NCI-H1930 (cell line): ENCODE measurements around the gene SH2B2.

Experiments
- DNase-seq, 2 experiments: peaks; one replicate each; lab custom pipeline; 2025; lab: John Stamatoyannopoulos, UW

The SH2B2 gene

DNA sequence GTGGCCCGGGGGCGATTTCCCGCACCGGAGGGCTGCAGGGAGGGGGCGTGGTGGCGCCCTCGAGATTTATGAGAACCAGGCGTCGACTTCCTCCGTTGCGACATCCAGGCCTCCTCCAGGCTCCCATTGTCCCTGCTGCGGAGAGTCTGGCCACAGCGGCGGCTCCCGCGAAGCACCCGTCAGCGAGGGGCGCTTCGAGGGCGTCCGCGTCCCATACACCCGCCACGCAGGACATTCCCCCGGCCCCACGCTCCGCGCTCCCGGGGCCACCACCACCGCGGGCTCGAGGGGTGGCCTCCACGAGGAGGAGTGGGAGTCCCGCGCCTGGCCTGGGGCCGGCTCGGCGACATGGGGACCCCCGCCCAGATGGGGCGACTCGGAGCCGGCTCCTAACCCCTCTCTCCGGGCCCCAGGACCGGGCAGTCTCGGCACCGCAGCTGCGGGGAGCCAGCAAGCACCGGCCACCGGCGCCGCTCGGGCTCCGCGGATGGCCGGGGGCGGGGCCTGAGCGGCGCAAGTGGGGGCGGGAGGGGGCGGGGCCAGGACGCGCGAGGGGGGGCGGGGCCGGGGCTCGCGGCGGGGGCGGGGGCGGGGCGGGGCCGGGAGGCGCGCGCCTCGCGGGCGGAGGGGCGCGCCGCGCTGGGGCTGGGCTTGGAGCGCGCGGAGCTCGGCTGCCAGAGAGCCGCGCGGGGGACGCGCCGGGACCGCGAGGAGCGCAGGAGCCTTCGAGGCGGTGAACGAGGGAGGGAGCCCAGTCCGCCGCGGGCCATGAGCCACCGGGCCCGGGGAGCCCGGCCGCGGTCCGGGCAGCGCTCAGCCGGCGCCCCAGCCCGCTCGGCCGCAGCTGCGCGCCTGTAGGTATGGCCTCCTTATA is at the start of gene SH2B2:
SH2B2 (plus strand) TSS at position 632 of the 874 bp plus-strand sequence. CDS start 13,683 bp downstream, outside the sequence.
- DNase-seq = peak; percentile 45 to 74

DNA sequence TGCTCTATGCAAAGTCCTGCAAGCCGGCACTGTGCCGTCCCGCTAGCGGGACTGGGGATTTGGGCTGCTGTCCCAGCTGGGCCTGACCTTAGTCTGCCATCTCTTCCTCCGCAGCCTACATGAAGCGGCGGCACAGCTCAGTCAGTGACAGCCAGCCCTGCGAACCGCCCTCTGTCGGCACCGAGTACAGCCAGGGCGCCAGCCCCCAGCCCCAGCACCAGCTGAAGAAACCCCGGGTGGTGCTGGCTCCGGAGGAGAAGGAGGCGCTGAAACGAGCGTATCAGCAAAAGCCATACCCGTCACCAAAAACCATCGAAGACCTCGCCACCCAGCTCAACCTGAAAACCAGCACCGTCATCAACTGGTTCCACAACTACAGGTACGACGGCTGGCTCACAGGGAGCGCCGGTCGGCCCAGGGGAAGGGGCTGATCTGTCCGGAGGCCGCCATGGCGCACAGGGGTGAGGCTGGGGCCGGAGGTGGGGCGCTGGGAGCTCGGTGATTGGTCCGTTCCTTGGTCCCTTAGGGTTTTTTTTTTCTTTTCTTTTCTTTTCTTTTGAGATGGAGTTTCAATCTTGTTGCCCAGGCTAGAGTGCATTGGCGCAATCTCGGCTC is 47.4 kb upstream of the SH2B2 start:
- no peak for DNase-seq

DNA sequence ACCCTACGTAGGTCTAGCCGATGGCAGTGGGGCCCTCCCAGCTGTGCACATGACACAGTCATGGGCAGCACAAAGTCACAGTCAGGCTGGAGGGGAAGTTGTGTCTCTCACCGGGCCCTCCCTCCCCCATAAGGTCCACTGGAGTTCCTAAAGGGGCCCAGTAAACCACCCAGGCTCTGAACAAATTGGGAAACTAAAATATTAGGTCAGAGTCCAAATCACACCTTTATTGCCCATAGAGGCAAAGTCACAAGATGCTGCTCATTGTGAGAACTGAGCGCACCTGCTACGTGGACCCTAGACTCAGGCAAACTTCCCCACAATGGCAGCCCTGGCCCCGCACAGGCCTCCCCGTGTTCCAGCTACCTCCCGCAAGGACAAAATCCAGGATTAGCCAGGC is 45.2 kb upstream of the SH2B2 start:
- DNase-seq = no peak

DNA sequence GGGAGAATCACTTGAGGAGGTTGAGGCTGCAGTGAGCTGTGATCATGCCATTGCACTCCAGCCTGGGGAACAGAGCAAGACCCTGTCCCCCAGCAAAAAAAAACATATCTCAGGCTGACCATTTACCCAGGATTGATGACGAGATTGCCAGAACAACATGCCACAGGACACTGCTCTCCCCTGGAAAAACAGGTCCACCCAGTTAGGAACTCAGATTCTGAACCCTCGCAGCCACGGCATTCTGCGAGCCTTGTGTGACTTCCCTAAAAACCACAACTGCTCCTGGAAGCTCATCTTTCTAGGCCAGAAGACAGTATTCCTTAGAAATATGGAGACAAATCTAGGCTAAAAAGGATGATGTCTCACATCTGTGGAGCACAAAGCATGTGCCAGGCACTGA is 42.1 kb upstream of the SH2B2 start:
- no peak for DNase-seq

DNA sequence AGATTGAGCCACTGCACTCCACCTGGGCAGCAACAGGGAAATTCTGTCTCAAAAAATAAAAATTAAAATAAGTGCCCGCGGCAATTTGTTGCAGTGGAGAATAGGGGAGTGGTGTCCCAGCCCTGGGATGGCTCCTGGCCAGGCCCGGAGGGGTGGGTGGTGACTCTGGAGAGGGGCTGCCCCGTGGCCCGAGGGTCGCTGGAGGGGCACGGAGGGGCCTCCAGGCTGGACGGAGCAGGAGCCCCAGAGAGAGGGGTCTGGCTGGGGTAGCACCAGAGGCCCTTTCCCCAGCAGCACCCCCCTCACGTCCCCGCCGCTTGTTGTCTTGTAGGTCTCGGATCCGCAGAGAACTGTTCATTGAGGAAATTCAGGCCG is 38.6 kb upstream of the SH2B2 start:
- no peak for DNase-seq

DNA sequence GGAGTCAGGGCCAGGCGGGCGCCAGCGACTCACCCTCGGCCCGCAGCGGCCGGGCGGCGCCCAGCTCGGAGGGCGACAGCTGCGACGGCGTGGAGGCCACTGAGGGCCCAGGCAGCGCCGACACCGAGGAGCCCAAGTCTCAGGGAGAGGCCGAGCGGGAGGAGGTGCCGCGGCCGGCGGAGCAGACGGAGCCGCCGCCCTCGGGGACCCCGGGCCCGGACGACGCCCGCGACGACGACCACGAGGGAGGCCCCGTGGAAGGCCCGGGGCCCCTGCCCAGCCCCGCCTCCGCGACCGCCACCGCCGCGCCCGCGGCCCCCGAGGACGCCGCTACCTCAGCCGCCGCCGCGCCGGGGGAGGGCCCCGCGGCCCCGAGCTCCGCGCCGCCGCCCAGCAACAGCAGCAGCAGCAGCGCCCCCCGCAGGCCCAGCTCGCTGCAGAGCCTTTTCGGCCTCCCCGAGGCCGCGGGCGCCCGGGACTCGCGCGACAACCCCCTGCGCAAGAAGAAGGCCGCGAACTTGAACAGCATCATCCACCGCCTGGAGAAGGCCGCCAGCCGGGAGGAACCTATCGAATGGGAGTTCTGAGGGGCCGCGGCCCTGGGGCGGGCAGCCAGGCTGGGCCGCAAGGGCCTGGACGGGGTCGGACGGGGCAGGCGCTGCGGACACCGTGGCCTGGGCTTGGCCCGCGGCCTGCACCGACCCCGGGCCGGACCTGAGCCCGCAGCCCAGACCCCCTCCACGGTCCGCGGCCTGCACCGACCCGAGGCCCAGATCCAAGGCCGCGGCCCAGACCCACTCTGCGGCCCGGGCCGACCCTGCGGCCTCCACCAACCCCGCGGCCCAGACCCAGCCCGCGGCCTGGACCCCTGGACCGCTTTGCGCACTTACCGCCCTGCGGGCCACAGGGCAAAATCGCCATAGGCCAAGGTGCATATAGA is 37.9 kb upstream of the SH2B2 start:
- DNase-seq = no peak

DNA sequence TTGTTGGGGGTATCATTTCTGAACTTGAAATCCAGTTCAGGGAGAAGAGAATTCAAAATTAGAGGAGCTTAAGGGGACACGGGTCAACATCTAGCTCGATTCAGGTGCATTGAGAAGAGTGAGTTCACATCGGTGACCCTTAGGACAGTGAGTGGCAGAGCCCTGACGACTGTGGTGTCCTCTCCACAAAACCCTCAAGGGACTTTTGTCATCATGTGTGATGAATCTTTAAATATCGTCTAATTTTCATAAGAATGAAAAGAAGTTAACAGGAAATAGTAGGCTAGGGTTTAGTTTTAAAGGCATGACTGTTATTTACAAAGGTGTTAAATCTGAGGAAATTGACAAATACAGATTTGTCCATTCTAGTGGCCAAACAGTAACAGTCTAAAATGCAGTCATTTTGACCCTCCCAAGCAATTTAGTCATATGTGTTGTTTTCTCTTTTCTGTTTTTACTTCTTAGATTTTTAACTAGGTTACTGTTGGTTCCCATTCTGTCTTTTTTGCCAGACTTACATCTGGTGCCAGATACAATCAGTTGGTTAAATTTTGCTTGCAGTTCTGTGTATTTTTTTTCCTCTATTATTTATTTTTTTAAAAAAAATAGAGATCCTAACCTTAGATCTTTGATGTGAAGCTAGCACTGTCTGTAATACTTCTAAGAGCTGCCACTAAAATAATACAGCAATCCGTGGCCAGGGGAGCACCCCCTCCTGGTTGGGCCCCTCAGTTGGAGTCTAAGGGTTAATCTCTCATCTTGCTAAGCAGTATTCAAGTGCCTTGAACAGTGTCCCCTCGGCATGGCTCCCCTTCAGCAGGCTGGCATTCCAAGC is 34.9 kb upstream of the SH2B2 start:
- no peak for DNase-seq

DNA sequence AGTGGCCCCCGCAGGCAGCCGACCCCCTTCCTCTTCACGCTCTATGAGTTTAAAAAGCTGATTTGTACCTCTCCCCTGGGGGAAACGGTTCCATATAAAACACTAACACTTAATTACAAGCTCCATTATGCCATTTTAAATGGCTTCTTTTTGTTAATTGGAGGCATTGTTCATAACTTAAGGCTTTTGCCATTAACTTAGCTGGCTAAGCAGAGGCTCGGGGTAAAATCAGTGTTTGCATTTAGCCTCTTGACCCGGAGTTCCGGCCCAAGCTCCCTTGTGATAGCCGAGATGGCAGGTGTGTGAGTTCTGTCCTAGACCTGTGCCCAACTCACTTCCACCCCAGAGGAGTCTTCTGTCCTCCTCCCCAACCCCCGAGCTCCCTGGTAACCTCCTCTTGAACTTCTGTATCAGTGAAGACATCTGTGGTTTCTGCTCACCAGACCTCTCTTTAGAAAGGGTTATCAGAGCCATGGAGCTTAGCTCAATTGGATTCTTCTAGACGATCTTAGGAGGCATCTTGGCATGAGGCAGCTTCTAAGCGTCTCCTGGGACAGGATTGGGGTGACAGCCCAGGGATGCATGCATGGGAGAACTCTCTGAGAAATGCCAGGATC is 34.2 kb upstream of the SH2B2 start:
- no peak for DNase-seq

DNA sequence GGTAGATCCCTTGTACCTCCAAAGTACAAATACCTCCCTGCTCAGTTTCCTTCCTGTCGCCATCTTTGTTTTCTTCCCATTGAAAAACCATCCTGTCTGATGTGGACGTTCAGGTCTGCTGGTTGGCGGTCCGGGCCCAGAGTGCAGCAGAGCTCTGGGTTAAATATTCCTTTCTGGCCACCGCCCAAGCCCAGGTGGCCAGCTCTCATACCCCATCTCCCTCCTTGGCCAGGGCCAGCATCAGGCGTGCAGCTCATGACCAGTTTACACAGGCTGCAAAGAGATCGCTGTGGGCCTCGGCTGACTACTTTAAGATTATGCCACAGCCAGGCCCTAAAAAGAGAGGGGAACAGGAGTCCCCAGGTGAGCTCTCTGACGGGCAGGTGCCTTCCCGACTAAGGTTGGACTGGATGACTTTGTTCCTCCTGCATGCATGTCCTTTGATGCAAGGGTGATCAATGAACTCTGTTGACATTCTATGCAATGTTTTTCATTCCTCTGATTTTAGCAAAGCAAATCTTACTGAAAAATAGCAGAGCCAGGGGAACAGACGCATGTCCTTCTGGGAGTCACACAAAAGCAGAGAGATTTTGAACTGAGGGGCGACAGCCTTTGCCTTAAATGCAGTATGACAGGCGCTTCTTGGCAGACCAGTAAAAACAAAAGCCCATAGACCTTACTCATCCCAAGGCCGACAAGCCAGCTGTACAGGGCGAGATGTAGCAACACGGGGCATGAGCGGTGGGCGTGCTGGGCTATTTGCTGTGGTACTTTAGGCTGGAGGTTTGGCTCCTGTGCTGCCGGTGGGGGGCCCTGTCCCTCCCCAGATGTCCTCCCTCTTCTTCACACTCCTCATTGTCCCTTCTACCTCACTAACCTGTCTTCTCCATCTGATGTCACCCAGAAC is 33.3 kb upstream of the SH2B2 start:
- DNase-seq = no peak

DNA sequence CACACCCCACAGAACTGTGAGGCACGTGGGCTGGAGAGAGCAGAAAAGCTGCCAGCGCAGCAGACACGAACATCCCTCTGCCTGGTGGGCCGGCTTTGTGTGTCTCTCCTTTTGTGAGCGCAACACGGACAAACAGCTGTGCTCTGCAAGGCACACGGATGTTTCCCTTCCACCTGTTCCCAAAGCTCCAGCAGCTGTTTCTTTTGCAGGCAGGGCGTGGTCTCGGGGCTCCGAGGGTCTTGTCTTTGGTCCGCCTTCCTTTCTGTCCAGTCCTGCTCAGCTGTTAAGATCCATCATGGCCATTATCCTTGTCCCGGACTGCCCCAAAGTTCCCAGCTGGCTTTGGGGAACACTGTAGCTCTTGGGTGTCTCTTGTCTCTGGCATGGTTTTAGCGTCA is 32.7 kb upstream of the SH2B2 start:
- no peak for DNase-seq

DNA sequence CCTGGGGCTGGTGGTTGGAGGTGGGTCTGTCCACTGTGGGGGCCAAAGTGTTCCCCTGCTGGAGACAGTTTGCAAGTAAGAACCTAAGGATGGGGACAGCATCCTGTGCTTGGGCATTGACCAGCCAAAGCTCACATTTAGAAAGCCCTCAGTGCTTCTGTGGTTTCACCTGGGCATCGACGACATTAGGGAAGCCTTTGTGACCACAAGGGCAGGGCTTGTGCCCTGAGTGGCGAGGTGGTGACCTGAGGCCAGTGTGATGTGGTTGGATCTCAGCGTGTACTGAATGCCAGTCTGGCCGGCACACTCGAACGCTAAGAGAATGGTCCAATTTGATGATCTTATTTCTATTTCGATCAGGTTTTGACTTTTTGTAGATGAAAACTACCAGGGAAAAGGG is 32.1 kb upstream of the SH2B2 start:
- DNase-seq = no peak

DNA sequence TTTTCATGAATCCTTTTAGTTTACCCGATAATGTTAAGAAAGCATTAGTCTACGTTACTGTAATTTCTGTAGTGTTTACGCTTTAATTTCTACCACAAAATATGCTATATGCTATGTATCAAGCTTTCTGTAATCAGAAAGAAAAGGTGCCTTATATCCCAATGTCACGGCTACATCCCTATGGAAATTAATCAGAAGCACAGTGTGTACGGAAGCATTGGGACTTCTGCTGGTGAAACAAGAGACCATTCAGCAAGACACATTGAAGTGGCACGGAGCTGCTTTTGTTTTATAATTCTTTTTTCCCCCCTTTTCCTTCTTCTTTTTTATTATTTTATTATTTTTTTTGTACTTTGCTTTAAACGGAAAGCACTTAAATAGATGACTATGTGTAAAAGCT is 31.2 kb upstream of the SH2B2 start:
- DNase-seq = no peak

DNA sequence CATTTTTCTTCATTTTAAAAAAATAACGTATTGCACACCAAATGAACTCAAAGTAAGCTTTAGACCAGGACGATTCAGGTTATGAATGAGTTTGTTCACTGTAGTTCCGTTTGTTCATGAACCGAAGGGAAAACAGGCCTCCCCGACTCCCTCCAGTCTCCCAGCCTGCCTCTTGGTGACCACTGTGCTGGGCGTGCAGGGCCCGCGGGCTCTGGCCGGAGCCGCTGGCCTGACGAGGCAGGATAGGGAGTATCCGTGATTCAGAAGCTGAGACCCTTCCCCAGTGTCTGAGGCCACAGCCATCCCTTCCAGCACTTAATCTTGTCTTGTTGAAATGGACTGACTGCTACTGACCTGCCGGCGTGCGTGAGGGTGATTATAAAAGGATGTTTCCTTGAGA is 30.8 kb upstream of the SH2B2 start:
- no peak for DNase-seq

DNA sequence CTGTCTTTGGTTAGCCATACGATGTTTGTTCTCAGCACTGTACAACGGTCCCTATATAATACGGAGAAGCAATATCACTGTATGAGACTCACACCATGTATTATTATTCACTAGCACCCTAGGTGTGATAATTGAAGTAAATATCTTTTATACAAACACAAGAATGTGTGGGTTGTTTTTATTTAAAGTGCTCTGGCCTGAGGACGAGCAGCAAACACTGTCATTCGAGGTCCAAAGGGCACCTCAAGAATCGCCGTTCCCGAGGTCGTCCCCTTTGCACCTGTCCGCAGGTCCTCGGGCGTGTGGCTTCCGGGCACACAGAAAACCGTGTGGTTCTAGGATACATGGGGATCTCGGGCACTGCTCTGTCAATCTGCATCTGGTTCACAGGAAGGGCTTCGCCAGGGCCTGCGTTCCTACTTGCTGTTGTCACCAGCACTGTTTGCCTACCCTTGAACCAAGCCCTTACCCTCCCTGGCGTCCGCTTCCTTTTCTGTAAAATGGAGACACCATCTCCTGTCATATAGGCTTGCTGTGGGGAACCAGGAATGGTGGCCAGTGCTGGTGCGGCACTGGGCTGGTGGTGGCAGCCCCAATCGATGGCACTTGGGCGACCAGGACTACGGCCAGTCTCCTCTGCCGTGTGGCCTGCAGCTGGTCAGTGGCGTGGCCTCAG is 28.5 kb upstream of the SH2B2 start:
- DNase-seq = no peak

DNA sequence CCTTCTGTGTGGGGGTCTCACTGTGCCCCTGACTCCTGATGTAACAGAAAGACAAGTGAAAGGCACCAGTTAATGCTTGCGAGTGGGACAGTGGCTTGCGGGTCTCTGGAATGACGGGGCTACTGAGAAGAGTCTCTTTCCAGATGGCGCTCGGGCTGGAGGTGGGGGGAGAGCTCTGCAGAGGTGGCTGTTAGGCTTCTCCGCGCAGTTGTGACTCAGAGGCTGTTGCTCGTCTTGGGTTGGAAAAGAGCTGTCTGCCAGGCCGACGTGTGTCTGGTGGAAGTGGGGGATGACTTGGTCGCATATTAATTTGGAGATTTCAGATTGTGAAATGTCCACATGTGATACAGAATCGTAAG is 27.9 kb upstream of the SH2B2 start:
- DNase-seq = no peak

DNA sequence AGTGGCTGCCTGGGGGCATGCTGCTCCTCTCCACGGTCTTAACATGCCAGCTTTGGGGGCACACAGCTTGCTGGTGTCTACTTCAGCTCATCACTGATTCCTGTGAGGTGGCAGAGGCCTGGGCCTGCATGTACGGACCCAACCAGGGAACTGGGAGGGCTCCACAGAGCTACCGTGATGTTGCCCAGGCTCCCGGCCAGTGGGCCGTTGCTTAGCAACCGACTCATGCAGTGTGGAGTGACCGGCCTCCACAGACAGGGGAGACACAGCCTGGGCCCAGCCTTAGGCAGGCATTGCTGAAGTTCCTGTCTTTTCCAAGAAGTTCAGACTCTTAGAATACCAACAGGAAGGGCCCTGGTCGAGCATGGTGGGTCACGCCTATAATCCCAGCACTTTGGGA is 25.8 kb upstream of the SH2B2 start:
- no peak for DNase-seq

DNA sequence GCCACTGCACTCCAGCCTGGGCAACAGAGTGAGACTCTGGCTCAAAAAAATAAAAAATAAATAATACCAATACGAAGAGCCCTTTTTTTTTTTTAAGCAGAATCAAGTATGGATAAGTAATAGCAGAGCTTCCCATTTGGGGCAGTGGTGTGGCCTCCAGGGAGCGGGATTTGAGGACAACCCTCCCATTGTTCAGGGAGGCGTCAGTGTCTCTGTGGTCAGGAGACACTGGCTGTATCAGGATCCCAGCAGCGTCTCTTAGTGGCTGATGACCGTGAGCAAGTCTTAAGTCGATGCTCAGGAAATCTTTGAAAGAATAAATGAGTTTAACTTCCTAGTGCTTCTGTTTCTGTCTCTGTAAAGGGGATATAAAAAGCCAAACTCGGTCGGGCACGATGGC is 25.2 kb upstream of the SH2B2 start:
- DNase-seq = no peak

DNA sequence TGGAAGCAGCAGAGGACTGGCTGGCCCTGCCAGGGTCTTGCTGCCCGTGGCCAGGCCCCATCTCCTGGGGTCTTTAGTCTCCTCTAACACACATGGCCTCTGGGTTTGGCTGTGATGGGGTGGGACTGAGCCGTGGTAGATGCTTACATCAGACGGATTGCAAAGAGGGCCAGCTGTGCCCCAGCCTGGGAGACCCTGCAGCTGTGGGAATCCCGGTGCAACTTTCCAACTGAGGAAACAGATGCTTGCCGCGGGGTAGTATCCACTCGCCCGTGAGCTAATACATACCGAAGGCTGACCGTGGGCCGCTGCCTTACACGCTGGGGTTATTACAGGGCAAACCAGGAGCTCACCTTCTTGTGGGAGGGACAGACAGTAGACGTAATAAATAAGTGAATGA is 24.1 kb upstream of the SH2B2 start:
- DNase-seq = no peak

DNA sequence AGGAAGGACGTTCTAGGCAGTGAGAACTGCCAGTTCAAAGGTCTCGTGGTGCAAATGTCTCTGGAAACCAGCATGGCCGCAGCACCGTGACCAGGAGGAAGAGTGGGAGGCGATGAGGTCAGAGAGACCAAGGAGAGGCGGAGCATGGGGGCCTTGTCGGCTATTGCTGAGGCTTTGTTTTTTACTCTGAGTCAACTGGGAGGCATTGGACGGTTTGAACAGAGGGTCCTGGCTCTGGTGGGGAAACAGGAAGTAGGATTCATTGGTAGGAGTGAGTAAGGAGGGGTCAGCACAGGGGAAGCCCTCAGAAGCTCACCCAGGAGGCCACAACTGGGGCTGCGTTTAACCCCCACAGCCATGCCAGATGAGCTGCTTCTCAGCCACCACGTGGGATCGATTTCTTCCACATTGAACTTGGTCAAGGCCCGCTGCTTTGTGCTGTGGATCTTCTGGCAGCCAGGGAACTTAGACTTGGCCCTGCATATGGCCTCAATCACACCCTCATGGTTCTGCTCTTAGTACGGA is 22.2 kb upstream of the SH2B2 start:
- no peak for DNase-seq
